Gastrocnemius medialis (tissue), 4 donors: ENCODE measurements around the gene TMCC1. TPM values are rescaled to one million over a fixed set of nuclear protein-coding genes. Genes with fewer than 3 reads are reported as not detected.
A peak's percentile ranks its signal among the peaks of the same experiment; 100 is the strongest.

ENCODE experiments used
- ATAC-seq, 2 donors: fragments of 150-250 bp; one replicate each; pipeline ENCODE4 v1.9.1; 2016
- DNase-seq, 2 donors: peaks; one replicate each; pipeline ENCODE4 v3.0.0-alpha.2; 2019
- H3K27ac ChIP-seq, 4 donors: fragments of 200-600 bp; sonication (generic); 1 replicate in 1 of 4; 2 replicates in 3 of 4; pipeline ENCODE4 v1.5.1; 2016 to 2018; ENCODE audit warnings: mild to moderate bottlenecking in 2 of 4, moderate library complexity in 1 of 4
- H3K27me3 ChIP-seq, 3 donors: fragments of 200-600 bp; sonication (generic) in 2 of 3; 1 replicate in 1 of 3; 2 replicates in 2 of 3; pipeline versions ENCODE4 v1.5.1 to v1.6.0; 2016 to 2019; ENCODE audit warnings: mild to moderate bottlenecking in 1 of 3, moderate library complexity in 1 of 3
- H3K36me3 ChIP-seq, 2 donors: fragments of 200-600 bp; sonication (generic) in 1 of 2; one replicate each; pipeline ENCODE4 v1.5.1; 2017 to 2018
- H3K4me1 ChIP-seq, 2 donors: fragments of 200-600 bp; sonication (generic) in 1 of 2; one replicate each; pipeline ENCODE4 v1.5.1; 2016 to 2017; ENCODE audit warnings: mild to moderate bottlenecking in 2 of 2
- H3K4me3 ChIP-seq, 4 donors: fragments of 200-600 bp; sonication (generic) in 3 of 4; 1 replicate in 1 of 4; 2 replicates in 3 of 4; pipeline ENCODE4 v1.5.1; 2016 to 2019; ENCODE audit warnings: mild to moderate bottlenecking in 2 of 4
- H3K9me3 ChIP-seq, 3 donors: fragments of 200-600 bp; sonication (generic) in 2 of 3; 1 replicate in 1 of 3; 2 replicates in 2 of 3; pipeline ENCODE4 v1.5.1; 2016 to 2019
- CTCF ChIP-seq, 5 experiments: fragments of 450-650 bp in 3 of 5; fragments of 200-600 bp in 2 of 5; sonication (generic) in 2 of 5; IDR thresholded peaks in 4 of 5; conservative IDR thresholded peaks in 1 of 5; 1 replicate in 4 of 5; 2 replicates in 1 of 5; pipeline ENCODE4 v1.5.1; 2016 to 2019; ENCODE audit warnings: antibody characterized with exemption in 5 of 5, mild to moderate bottlenecking in 3 of 5, moderate library complexity in 3 of 5
- POLR2A ChIP-seq, 2 donors: fragments of 450-650 bp; IDR thresholded peaks; one replicate each; pipeline ENCODE4 v1.6.1; 2017; ENCODE audit warnings: antibody characterized with exemption in 2 of 2, mild to moderate bottlenecking in 2 of 2, moderate library complexity in 2 of 2
- in situ Hi-C, 4 donors: fragments of 200-750 bp; cut with MboI; loops; one replicate each; pipeline versions ENCODE4 v1.15.0 to v1.8.0; 2017; ENCODE audit warnings: low sequenced_read_pairs in 4 of 4
- intact Hi-C: fragments of 100-400 bp; cut with DNase I; formaldehyde crosslinking; loops from one replicate; pipeline ENCODE4 v1.15.1; 2023; ENCODE audit warnings: low total_unique reads
- total RNA-seq, 4 donors: library from RNA; depleted of rRNA; stranded (reverse); fragments of >200 nt; gene quantifications; one replicate each; pipeline versions ENCODE4 v1.1.0 to v1.2.3, GENCODE V29; 2016

Gene TMCC1
- total RNA-seq, 4 donors from 2014 or later, result 18.8 to 24.7 (median 20.2) TPM

DNA sequence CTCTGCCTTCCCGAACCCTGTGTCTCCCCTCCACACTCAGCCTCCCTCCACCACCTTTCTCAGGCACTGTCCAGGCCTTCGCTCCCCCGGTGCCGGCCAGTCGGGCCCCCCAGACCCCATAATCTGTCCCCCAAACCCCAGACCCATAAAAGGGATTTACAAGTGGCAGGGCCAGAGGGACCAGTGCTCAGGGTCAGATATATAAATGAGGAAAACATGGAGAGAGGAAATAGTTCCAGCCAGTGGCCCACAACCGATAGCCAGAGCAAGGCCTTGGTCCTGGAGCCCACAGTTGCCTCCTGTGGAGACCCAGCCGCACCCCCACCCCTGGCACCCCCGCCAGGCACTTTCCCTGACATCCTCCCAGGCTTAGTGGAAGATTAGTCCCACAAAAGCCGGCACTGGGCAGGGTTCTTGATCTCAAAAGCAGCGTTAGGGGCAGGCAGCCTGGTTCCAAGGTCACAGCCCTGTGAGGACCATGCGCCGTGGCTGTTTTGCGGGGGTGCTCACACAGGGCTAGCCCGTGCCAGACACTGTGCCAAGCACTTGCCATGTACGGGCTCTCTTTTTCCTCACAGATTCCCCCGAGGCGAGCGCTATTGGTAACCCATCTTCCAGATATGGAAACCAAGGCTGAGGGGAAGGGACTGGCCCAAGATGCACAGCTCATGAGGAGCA, 286.0 kb downstream of the TMCC1 start:
- H3K4me3 ChIP-seq, result peak overlapping the region; percentile 56 to 62 (median 59)
- TF ChIP-seq POLR2A (IDR thresholded peaks at IDR 0.05), result no peak
- no peak for TF ChIP-seq CTCF (IDR thresholded peaks at IDR 0.05 in 4 of 5, conservative IDR thresholded peaks at IDR 0.05 in 1 of 5)
- peaks cover 0 to 15% (median 6%) of the 10 kb centered on the region in 3 donors for H3K27me3 ChIP-seq
- H3K9me3 ChIP-seq, result no peaks in the 10 kb centered on the region
- ATAC-seq, result no peak
- DNase-seq, result no peak
- H3K27ac ChIP-seq, result peak overlapping the region; percentile 82 to 93 (median 86)
- intact Hi-C loops, result loop anchor here (2.0 to 5.0 kb wide), 2 partner anchors 19 to 115 kb away; no protein-coding TSS in a partner anchor
- no peaks in the 10 kb centered on the region for H3K36me3 ChIP-seq
- in situ Hi-C loops, result no loop called here
- peaks cover 20 to 45% of the 10 kb centered on the region in 2 donors for H3K4me1 ChIP-seq

DNA sequence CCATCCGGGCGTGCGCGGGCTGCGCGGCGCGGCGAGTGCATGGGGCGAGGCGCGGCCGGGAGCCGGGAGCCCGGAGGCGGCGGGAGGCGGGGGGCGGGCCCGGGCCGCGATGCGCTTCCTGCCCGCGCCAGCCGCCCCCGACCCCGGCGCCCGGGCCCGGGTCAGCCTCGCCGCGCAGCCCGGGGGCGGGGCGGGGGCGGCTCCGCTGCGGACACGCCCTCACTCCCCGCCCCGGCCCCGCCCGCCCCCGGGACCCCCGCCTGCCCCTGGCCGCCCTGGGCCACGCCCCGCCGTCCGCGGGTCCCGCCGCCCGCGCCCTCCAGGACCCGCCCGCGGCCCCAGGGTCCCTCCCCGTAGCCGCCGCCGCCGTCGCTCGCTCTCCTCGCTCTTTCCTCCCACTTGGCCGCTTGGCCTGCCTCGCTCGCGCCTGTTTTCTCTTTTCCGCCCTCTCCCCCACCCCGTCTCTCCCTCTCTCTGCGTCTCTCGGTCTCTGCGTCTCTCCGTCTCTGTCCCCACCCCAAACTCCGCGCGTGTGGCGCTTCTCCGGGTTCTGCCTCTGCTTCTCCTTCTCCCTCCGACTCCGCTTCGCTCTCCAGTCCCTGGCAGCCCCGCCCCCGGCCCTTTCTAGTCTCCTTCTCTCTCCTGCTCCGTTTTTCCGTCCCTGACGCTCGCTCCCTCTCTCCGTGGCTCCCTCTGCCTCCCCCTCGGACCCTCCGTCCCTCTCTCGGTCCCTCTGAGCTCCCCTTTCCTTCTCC, 286.7 kb downstream of the TMCC1 start, which contains the start of gene PLXND1:
Gene PLXND1, minus strand, starts transcription at position 41 of the 755 bp plus-strand sequence. Its CDS starts 37 bp downstream, at position 4.
- peaks cover 0 to 15% (median 6%) of the 10 kb centered on the region in 3 donors for H3K27me3 ChIP-seq
- peak; percentile 34 to 55 for TF ChIP-seq POLR2A (IDR thresholded peaks at IDR 0.05)
- TF ChIP-seq CTCF (IDR thresholded peaks at IDR 0.05 in 4 of 5, conservative IDR thresholded peaks at IDR 0.05 in 1 of 5), result no peak
- peak within 1 kb of the TSS; percentile 61 to 66 (median 62) for H3K4me3 ChIP-seq
- in situ Hi-C loops (no loop called here), intact Hi-C loops (loop anchor here (2.0 to 5.0 kb wide), 2 partner anchors 20 to 115 kb away; no protein-coding TSS in a partner anchor)
- H3K4me1 ChIP-seq, result peaks cover 26 to 44% of the 10 kb centered on the region in 2 donors
- H3K27ac ChIP-seq, result peak within 1 kb of the TSS; percentile 82 to 93 (median 86)
- peak; percentile 47 to 51 for DNase-seq
- no peaks in the 10 kb centered on the region for H3K36me3 ChIP-seq
- H3K9me3 ChIP-seq, result no peaks in the 10 kb centered on the region
- ATAC-seq, result peak; percentile 38 to 52

DNA sequence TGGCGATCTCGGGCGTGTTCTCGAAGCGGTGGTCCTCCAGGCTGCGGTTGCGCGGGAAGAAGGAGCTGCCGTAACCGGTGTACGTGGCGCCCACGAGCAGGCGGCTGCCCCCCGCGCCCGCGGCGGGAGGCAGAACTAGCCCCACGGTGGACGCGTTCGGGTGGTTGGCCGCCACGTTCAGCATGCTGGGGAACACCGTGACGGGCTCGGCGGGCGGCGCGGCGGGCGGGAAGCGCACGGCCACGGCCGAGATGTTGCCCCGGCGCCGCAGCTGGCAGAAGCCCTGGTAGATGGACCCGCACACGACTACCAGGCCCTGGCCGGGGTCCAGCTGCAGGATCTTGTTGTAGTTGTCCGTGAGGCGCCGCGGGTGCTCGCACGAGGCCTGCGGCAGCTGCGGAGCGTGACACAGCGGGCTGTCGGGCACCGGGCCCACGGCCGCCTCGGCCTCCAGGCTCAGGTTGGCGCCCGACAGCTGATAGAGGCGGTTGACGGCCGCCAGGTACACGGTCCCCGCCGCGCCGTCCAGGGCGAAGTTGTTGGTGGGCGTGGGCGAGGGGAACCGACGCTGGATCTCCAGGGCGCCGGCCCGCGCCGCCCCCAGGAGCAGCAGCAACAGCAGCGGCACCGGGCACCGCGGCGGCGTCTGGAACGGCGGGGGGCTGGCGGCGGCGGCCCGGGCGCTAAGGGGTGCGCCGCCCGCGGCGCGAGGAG, 287.4 kb downstream of the TMCC1 start:
- no peak for TF ChIP-seq POLR2A (IDR thresholded peaks at IDR 0.05)
- no peak for TF ChIP-seq CTCF (IDR thresholded peaks at IDR 0.05 in 4 of 5, conservative IDR thresholded peaks at IDR 0.05 in 1 of 5)
- DNase-seq, result no peak
- in situ Hi-C loops, result no loop called here
- Histone ChIP-seq H3K36me3 (no peaks in the 10 kb centered on the region), H3K4me3 (peak overlapping the region; percentile 56 to 66 (median 61)), H3K4me1 (peaks cover 32 to 48% of the 10 kb centered on the region in 2 donors), H3K27me3 (peaks cover 0 to 15% (median 6%) of the 10 kb centered on the region in 3 donors), H3K27ac (peak overlapping the region; percentile 71 to 86 (median 80)), H3K9me3 (no peaks in the 10 kb centered on the region)
- ATAC-seq, result peak; percentile 7 to 17
- intact Hi-C loops, result loop anchor here (2.0 to 5.0 kb wide), 2 partner anchors 21 to 114 kb away; no protein-coding TSS in a partner anchor

GRCh38 chr3:129605203-129605921, 288.1 kb downstream of the TMCC1 start:
- Histone ChIP-seq H3K36me3 (no peaks in the 10 kb centered on the region), H3K9me3 (no peaks in the 10 kb centered on the region), H3K4me1 (peaks cover 32 to 53% of the 10 kb centered on the region in 2 donors), H3K27ac (peak overlapping the region; percentile 71 to 86 (median 81)), H3K27me3 (peaks cover 0 to 15% (median 6%) of the 10 kb centered on the region in 3 donors), H3K4me3 (peak overlapping the region; percentile 56 to 66 (median 61))
- in situ Hi-C loops, result no loop called here
- DNase-seq, result peak in 1 of 2 donors; percentile 39
- intact Hi-C loops, result loop anchor here (5.0 kb wide), 1 partner anchor 113 kb away; no protein-coding TSS in a partner anchor
- peak; percentile 5 to 18 for ATAC-seq
- TF ChIP-seq CTCF (IDR thresholded peaks at IDR 0.05 in 4 of 5, conservative IDR thresholded peaks at IDR 0.05 in 1 of 5), result no peak
- TF ChIP-seq POLR2A (IDR thresholded peaks at IDR 0.05), result no peak
